Measurements from ENCODE around the gene KIR3DL1. TPM values are rescaled to one million over a fixed set of nuclear protein-coding genes. Genes with fewer than 3 reads are reported as not detected.
"Not testable (repeated sequence)": the region's sequence is repeated elsewhere in the genome, so short reads cannot be mapped to it uniquely, and the experiment has no call there.

Gene KIR3DL1
- not detected in 2 replicates for total RNA-seq (2014; rRNA removed; shearing (Covaris generic))
- not detected in 2 replicates for polyA plus RNA-seq (2015; cell fraction: cytosol; rRNA removed)
- not detected in 2 replicates for polyA plus RNA-seq (2015; cell fraction: nucleus; rRNA removed)

DNA sequence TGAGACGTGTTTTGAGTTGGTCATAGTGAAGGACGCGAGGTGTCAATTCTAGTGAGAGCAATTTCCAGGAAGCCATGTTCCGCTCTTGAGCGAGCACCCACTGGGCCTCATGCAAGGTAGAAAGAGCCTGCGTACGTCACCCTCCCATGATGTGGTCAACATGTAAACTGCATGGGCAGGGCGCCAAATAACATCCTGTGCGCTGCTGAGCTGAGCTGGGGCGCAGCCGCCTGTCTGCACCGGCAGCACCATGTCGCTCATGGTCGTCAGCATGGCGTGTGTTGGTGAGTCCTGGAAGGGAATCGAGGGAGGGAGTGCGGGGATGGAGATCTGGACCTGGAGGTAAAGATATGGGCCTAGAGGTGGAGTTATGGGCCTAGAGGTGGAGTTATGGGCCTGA is at the start of gene KIR3DL1:
Gene KIR3DL1, plus strand, starts transcription at position 218 of the 400 bp plus-strand sequence.
- not testable (repeated sequence) for DNase-seq (ENCODE audit: low read depth)

DNA sequence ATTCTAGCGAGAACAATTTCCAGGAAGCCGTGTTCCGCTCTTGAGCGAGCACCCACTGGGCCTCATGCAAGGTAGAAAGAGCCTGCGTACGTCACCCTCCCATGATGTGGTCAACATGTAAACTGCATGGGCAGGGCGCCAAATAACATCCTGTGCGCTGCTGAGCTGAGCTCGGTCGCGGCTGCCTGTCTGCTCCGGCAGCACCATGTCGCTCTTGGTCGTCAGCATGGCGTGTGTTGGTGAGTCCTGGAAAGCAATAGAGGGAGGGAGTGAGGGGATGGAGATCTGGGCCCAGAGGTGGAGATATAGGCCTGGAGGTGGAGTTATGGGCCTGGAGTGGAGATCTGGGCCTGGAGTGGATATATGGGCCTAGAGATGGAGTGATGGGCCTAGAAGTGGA is 46.6 kb upstream of the KIR3DL1 start, which contains the start of gene KIR2DL1:
Gene KIR2DL1, plus strand, starts transcription at position 148 of the 400 bp plus-strand sequence. Its CDS starts 58 bp downstream, at position 206.
- not testable (repeated sequence) for DNase-seq (ENCODE audit: low read depth)

DNA sequence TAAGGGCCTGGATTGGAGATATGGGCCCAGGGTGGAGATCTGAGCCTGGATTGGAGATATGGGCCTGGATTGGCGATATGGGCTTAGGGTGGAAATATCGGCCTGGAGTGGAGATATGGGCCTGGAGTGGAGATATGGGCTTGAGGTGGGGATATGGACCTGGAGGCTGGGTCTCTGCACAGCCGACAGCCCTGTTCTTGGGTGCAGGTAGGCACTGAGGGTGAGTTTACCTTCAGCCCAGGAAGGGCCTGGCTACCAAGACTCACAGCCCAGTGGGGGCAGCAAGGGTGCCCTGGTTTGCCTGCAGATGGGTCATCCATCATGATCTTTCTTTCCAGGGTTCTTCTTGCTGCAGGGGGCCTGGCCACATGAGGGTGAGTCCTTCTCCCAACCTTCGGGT is 45.8 kb upstream of the KIR3DL1 start:
- DNase-seq (ENCODE audit: low read depth), result not testable (repeated sequence)

GRCh38 chr19:54771018-54771960 is 45.0 kb upstream of the KIR3DL1 start:
- peak; percentile 75 for DNase-seq (ENCODE audit: low read depth)

GRCh38 chr19:54772666-54773065 is 43.6 kb upstream of the KIR3DL1 start:
- DNase-seq (ENCODE audit: low read depth), result not testable (repeated sequence)

GRCh38 chr19:54775095-54775815 is 41.0 kb upstream of the KIR3DL1 start:
- not testable (repeated sequence) for DNase-seq (ENCODE audit: low read depth)

DNA sequence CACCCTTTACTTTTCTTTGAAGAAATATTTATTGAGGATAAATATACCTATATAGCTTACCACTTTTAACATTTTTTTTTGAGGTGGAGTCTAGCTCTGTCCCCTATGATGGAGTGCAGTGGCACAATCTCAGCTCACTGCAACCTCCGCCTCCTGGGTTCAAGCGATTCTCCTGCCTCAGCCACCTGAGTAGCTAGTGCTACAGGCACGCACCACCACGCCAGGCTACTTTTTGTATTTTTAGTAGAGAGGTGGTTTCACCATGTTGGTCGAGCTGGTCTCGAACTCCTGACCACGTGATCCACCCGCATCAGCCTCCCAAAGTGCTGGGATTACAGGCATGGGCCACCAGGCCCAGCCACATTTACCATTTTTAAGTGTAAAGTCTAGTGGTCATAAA is 40.4 kb upstream of the KIR3DL1 start:
- not testable (repeated sequence) for DNase-seq (ENCODE audit: low read depth)

GRCh38 chr19:54777851-54778250 is 38.4 kb upstream of the KIR3DL1 start:
- not testable (repeated sequence) for DNase-seq (ENCODE audit: low read depth)

- DNase-seq (ENCODE audit: low read depth), result not testable (repeated sequence)
These were observed 37.4 kb upstream of the KIR3DL1 start for GRCh38 chr19:54778896-54779295.

DNA sequence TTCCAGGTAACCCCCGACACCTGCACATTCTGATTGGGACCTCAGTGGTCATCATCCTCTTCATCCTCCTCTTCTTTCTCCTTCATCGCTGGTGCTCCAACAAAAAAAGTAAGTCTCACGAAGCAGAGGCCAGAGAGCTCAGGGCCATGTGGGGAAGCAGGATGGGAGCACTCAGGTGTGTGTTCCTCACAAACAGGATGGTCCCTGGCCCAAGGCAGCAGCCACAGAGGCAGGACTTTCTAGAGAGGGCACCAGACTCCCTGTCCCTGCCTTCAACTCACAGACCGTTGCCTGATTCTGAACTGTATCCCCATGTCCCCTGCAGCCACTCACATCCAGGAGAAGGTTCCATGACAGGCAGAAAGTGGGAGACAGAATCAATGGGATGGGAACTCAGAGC is 33.4 kb upstream of the KIR3DL1 start:
- DNase-seq (ENCODE audit: low read depth), result not testable (repeated sequence)

DNA sequence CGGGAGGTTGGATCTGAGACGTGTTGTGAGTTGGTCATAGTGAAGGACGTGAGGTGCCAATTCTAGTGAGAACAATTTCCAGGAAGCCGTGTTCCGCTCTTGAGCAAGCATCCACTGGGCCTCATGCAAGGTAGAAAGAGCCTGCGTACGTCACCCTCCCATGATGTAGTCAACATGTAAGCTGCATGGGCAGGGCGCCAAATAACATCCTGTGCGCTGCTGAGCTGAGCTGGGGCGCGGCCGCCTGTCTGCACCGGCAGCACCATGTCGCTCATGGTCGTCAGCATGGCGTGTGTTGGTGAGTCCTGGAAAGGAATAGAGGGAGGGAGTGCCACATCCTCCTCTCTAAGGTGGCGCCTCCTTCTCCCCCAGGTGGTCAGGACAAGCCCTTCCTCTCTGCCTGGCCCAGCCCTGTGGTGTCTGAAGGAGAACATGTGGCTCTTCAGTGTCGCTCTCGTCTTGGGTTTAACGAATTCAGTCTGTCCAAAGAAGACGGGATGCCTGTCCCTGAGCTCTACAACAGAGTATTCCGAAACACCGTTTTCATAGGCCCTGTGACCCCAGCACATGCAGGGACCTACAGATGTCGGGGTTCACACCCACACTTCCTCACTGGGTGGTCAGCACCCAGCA is 30.1 kb upstream of the KIR3DL1 start:
- not testable (repeated sequence) for DNase-seq (ENCODE audit: low read depth)

GRCh38 chr19:54788154-54788553 is 28.1 kb upstream of the KIR3DL1 start:
- DNase-seq (ENCODE audit: low read depth), result not testable (repeated sequence)

- no peak for DNase-seq (ENCODE audit: low read depth)
These were observed 25.6 kb upstream of the KIR3DL1 start for GRCh38 chr19:54790711-54791110.

DNA sequence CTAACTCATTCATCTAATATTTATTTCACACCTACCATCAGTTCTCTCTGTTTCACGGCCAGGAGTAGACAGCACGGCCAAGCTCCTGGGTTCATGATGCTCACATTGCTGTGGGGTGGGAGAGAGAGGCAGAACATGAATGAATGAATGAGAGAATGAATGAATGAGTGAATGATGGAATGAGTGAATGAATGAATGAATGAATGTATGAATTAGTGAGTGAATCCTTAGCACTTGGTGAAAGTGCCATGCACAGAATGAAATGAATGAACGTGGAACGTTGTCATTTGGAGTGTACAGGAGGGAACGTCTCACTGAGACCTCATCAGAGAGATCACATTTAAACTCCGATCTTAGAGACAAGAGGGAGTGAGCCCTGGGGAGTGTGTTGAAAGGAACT is 24.8 kb upstream of the KIR3DL1 start:
- DNase-seq (ENCODE audit: low read depth), result no peak

DNA sequence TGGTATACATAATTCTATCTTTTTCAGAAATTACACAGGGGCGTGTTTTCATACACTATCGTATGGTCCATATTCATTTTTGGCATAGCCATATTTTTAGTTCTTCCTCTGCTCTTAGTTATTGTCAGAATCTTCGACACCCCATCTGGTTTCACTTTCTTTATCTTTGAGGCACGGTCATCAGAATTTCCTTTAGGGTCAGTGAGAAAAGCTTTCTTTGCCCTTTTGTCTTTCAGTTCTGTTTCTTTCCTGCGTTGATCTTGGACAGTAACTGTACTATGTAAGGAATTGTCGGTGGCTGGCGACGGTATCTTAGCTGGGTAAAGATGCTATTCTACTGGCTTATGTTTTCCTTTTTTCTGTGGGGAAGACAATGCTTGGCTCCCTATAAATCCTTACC is 23.5 kb upstream of the KIR3DL1 start:
- DNase-seq (ENCODE audit: low read depth), result no peak

DNA sequence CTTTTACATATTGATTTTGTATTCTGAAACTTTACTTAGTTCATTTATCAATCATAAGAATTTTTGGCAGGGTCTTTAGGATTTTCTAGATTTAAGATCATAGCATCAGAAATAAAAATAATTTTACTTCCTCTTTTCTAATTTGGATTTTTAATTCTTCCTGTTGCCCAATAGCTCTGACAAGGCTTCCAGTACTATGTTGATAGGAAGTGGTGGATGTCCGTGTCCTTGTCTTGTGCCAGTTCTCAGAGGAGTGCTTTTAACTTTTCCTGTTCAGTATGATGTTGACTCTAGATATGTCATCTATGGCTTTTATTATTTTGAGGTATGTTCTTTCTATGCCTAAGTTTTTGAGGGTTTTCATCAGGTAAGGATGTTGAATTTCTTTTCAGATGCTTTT is 20.5 kb upstream of the KIR3DL1 start:
- no peak for DNase-seq (ENCODE audit: low read depth)

GRCh38 chr19:54803410-54803809 is 12.9 kb upstream of the KIR3DL1 start, which contains the start of gene KIR2DL4:
TSS of gene KIR2DL4 (plus strand) at chr19:54803610. CDS start at chr19:54803652, 42 bp downstream.
- DNase-seq (ENCODE audit: low read depth), result no peak

DNA sequence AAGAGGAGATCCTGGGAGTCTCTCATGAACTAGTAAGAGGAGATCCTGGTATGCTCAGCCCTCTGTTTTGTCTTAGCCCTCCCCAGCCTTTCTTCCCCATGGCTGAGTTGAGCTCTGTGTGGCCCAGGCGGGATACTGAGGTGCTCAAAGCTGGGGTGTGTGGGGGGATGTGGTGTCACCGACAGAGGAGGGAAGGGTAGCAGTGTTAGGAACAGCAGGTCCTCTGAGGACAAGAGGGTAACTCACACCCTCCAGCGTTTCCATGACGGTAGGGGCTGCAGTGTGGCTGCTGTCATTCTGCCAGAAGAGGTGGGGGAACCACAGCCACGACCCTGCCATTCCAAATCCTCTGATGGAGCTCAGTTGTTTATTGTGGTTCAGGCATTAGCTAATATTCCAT is 12.2 kb upstream of the KIR3DL1 start:
- no peak for DNase-seq (ENCODE audit: low read depth)

DNA sequence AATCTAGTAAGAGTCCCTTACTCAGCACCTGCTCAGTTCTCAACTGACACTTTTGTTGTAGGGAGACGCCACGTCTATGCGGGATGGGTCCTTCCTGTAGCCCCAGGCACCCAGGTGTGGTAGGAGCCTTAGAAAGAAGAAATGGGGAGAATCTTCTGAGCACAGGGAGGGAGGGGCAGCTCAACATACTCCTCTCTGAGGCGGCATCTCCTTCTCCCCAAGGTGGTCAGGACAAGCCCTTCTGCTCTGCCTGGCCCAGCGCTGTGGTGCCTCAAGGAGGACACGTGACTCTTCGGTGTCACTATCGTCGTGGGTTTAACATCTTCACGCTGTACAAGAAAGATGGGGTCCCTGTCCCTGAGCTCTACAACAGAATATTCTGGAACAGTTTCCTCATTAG is 11.7 kb upstream of the KIR3DL1 start:
- no peak for DNase-seq (ENCODE audit: low read depth)

DNA sequence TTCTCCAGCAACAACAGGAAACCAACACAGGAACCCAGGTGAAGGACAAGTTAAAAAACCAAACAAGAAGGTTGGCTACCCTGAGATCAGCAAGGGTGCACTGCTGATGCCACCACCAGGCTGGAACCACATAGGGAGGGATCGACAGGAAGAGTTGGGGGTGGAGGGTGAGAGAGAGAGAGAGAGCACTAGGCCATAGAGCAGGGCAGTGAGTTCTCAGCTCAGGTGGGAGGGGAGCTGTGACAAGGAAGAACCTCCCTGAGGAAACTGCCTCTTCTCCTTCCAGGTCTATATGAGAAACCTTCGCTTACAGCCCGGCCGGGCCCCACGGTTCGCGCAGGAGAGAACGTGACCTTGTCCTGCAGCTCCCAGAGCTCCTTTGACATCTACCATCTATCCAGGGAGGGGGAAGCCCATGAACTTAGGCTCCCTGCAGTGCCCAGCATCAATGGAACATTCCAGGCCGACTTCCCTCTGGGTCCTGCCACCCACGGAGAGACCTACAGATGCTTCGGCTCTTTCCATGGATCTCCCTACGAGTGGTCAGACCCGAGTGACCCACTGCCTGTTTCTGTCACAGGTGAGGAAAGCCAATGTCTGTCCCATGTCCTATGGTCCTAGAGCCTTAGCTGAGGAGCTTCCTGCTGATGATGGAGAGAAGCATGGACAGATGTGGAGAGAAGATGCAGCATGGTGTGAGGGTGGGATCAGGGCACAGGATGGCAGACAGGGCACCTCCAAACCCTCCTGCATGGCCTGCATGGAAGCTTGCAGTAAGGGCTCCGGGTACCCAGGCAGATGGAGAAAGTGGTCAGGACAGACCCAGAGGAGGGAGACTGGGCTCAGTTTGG is 10.4 kb upstream of the KIR3DL1 start:
- DNase-seq (ENCODE audit: low read depth), result no peak
